Thyroid gland (tissue), 4 donors: ENCODE data around the gene DDX43. TPM values are rescaled to one million over a fixed set of nuclear protein-coding genes. Genes with fewer than 3 reads are reported as not detected.
"Not testable (repeated sequence)": the region's sequence is repeated elsewhere in the genome, so short reads cannot be mapped to it uniquely, and the experiment has no call there.

Source experiments
- DNase-seq, 2 donors: peaks; one replicate each; pipeline ENCODE4 v3.0.0-alpha.2; 2019
- H3K27ac ChIP-seq, 3 donors: fragments of 200-600 bp; sonication (generic); 1 replicate in 2 of 3; 2 replicates in 1 of 3; pipeline ENCODE4 v1.5.1; 2016 to 2019; ENCODE audit warnings: mild to moderate bottlenecking in 1 of 3, moderate library complexity in 1 of 3
- H3K27me3 ChIP-seq: fragments of 200-600 bp; sonication (generic); one replicate; pipeline ENCODE4 v1.5.1; 2019
- H3K36me3 ChIP-seq, 2 donors: fragments of 200-600 bp; sonication (generic); one replicate each; pipeline ENCODE4 v1.5.1; 2016 to 2019
- H3K4me1 ChIP-seq, 2 donors: fragments of 200-600 bp; sonication (generic); one replicate each; pipeline ENCODE4 v1.5.1; 2017 to 2019
- H3K4me3 ChIP-seq, 3 donors: fragments of 200-600 bp; sonication (generic); replicated peaks in 1 of 3; 1 replicate in 2 of 3; 2 replicates in 1 of 3; pipeline ENCODE4 v1.5.1; 2016; ENCODE audit warnings: mild to moderate bottlenecking in 1 of 3
- H3K9me3 ChIP-seq: fragments of 200-600 bp; sonication (generic); one replicate; pipeline ENCODE4 v1.5.1; 2017
- POLR2A ChIP-seq, 2 donors: fragments of 450-650 bp; IDR thresholded peaks; one replicate each; pipeline ENCODE4 v1.6.1; 2017; ENCODE audit warnings: antibody characterized with exemption in 2 of 2, mild to moderate bottlenecking in 2 of 2, moderate library complexity in 1 of 2
- WGBS, 2 donors: methylation state at CpG; one replicate each; pipeline ENCODE4 v1.1.5; 2017; 5-methylcytosine and 5-hydroxymethylcytosine counted together
- intact Hi-C: fragments of 100-400 bp; cut with DNase I; formaldehyde crosslinking; loops from one replicate; pipeline ENCODE4 v1.15.1; 2023
- total RNA-seq, 4 donors: library from RNA; depleted of rRNA; stranded (reverse); fragments of >200 nt; gene quantifications; one replicate each; pipeline ENCODE4 v1.2.3, GENCODE V29; 2016
- TF ChIP-seq, protein P1 (sequence below), 6 experiments: fragments of 200-600 bp in 3 of 6; fragments of 450-650 bp in 3 of 6; sonication (generic) in 3 of 6; IDR thresholded peaks; one replicate each; pipeline ENCODE4 v1.5.1; 2016 to 2019; ENCODE audit warnings: antibody characterized with exemption in 6 of 6, mild to moderate bottlenecking in 2 of 6, inconsistent platforms in 1 of 6, moderate library complexity in 1 of 6

DDX43 gene
- total RNA-seq, 4 donors from 2014 or later = 1.5 to 6.0 (median 4.0) TPM

DNA sequence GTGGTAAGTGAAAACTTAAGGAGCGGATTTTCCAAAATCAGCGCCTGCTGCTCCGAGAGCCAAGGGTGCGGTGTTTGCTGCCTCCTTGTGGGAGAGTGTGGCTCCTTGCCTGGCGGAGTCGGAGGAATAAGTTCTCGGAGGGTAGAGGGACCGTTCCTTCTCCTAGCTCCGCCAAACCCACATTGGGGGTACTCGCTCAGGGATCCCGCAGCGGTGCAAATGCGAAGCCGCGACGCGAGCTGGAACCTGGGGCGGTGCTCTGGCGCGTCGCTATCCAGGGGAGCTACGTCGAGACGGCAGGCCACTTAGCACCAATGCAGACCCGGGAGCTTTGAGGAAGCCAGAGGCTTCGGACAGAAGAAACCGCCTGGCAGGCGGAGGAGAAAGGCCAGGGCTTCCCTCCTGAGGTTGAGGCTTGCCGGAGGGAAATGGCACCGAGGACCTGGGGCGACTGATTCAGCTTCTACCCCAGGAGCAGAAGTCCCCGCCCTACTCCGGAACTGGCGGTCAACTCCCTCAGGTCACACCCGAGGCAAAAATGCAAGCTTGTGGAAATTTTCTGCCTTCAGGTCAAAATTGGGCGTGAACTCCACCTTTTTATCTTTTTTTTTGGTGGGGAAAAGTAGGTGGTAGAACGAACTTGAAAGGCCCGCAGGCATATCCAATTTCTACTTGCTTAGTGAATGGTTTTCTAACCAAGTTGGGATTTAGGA, 5.7 kb upstream of the DDX43 start:
- WGBS, 2 donors = 4 to 12% methylated on average over 11 to 38 of the region's 38 CpGs
- DNase-seq = peak; percentile 41 to 62
- TF ChIP-seq, protein P1, sequence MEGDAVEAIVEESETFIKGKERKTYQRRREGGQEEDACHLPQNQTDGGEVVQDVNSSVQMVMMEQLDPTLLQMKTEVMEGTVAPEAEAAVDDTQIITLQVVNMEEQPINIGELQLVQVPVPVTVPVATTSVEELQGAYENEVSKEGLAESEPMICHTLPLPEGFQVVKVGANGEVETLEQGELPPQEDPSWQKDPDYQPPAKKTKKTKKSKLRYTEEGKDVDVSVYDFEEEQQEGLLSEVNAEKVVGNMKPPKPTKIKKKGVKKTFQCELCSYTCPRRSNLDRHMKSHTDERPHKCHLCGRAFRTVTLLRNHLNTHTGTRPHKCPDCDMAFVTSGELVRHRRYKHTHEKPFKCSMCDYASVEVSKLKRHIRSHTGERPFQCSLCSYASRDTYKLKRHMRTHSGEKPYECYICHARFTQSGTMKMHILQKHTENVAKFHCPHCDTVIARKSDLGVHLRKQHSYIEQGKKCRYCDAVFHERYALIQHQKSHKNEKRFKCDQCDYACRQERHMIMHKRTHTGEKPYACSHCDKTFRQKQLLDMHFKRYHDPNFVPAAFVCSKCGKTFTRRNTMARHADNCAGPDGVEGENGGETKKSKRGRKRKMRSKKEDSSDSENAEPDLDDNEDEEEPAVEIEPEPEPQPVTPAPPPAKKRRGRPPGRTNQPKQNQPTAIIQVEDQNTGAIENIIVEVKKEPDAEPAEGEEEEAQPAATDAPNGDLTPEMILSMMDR (IDR thresholded peaks at IDR 0.05) = peak in 4 of 6 experiments; percentile 32 to 68 (median 52)
- peak in 1 of 2 donors; percentile 4 for TF ChIP-seq POLR2A (IDR thresholded peaks at IDR 0.05)
- Histone ChIP-seq H3K27me3 (no peaks in the 10 kb centered on the region), H3K4me1 (no peaks in the 10 kb centered on the region), H3K27ac (no peak overlapping the region), H3K36me3 (no peaks in the 10 kb centered on the region), H3K4me3 (peak overlapping the region; percentile 19 to 51 (median 32)), H3K9me3 (no peaks in the 10 kb centered on the region)
- intact Hi-C loops = no loop called here

DNA sequence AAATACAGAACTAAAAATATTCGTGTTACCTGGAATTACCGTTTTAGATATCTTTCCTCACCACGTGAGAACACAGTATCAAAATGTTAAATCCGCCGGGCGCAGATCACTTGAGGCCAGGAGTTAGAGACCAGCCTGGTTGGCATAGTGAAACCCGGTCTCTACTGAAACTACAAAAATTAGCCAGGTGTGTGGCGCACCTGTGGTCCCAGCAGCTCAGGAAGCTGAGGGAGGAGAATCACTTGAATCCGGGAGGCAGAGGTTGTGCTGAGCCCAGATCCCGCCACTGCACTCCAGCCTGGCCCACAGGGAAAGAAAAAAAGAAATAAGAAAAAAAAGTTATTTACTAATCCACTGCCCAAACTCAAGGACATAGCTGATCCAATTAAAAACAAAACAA, 4.8 kb upstream of the DDX43 start:
- Histone ChIP-seq H3K4me1 (no peaks in the 10 kb centered on the region), H3K36me3 (no peaks in the 10 kb centered on the region), H3K9me3 (no peaks in the 10 kb centered on the region), H3K4me3 (no peak overlapping the region), H3K27ac (no peak overlapping the region), H3K27me3 (no peaks in the 10 kb centered on the region)
- intact Hi-C loops = no loop called here
- TF ChIP-seq, protein P1 (IDR thresholded peaks at IDR 0.05) = no peak
- TF ChIP-seq POLR2A (IDR thresholded peaks at IDR 0.05) = no peak
- WGBS, 2 donors = 85 to 91% methylated on average over 10 of the region's 10 CpGs
- no peak for DNase-seq

DNA sequence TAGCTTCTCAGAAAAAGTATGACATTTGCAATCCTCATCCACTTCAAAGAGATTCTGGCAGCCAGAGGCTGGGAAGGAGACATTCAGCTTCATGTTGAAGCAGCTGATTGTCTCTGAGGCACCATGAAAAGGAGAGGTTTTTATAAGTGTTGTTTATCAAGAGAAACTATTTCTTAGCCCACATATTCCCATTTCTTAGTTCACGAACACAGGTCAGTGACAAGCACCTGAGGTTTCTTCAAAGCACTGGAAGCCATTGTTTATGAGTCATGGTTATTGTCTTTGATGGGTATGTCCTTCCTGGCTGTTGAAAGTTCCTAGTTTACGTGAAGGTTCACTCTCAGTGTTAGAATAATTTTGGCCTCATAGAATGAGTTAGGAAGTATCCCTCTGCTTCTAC, 3.0 kb upstream of the DDX43 start:
- 74 to 75% methylated on average over 2 of the region's 2 CpGs for WGBS, 2 donors
- no peak overlapping the region for H3K4me3 ChIP-seq
- H3K27me3 ChIP-seq = no peaks in the 10 kb centered on the region
- DNase-seq = no peak
- intact Hi-C loops = no loop called here
- no peaks in the 10 kb centered on the region for H3K36me3 ChIP-seq
- H3K4me1 ChIP-seq = no peaks in the 10 kb centered on the region
- no peak overlapping the region for H3K27ac ChIP-seq
- TF ChIP-seq, protein P1 (IDR thresholded peaks at IDR 0.05) = no peak
- no peaks in the 10 kb centered on the region for H3K9me3 ChIP-seq

DNA sequence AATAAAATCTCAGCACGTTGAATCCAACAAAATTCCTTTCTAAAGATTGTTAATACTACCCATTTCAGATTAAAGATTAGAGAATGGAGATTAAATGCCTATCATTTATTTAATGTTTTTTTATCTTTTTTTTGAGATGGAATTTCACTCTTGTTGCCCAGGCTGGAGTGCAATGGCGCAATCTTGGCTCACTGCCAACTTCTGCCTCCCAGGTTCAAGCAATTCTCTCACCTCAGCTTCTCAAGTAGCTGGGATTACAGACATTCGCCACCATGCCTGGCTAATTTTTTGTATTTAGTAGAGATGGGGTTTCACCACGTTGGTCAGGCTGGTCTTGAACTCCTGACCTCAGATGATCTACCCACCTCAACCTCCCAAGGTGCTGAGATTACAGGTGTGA, 2.4 kb upstream of the DDX43 start:
- H3K27me3 ChIP-seq, H3K27ac ChIP-seq, intact Hi-C loops, H3K4me3 ChIP-seq, H3K9me3 ChIP-seq, H3K36me3 ChIP-seq, H3K4me1 ChIP-seq: not testable (repeated sequence)
- peak in 1 of 2 donors; percentile 14 for DNase-seq
- WGBS, 2 donors = 55 to 56% methylated on average over 4 of the region's 4 CpGs

DNA sequence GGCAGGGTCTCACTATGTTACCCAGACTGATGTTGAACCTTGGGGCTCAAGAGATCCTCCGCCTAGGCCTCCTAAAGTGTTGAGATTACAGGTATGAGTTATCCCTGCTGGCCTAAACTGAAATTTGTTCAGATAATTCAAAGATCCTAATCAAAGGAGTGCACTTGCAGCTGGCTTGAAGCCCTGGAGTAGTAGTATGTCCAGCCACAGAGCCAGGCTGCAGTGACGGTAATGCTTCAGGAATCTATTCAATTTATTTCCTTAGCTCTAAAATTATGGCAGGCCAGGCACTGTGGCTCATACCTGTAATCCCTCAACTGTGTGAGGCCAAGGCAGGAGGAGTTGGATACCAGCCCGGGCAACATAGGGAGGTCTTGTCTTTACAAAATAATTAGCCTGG, 1.4 kb upstream of the DDX43 start:
- H3K27ac ChIP-seq = no peak overlapping the region

More for the DNA sequence above, 1.4 kb upstream of the DDX43 start:
- intact Hi-C loops = no loop called here
- Histone ChIP-seq H3K27me3 (no peaks in the 10 kb centered on the region), H3K9me3 (no peaks in the 10 kb centered on the region), H3K4me3 (no peak overlapping the region), H3K4me1 (no peaks in the 10 kb centered on the region), H3K36me3 (no peaks in the 10 kb centered on the region)
- TF ChIP-seq, protein P1 (IDR thresholded peaks at IDR 0.05) = no peak
- no peak for TF ChIP-seq POLR2A (IDR thresholded peaks at IDR 0.05)
- WGBS, 2 donors = 89 to 100% methylated on average over 2 to 3 of the region's 3 CpGs
- no peak for DNase-seq
